ENCODE data around the gene RNF40. TPM values are rescaled to one million over a fixed set of nuclear protein-coding genes. Genes with fewer than 3 reads are reported as not detected.

The RNF40 gene
- total RNA-seq, 1 donor from 2014 or later: 50.6 TPM

- H3K9me3 ChIP-seq (ENCODE audit: control insufficient read depth in 3 of 3, low read length in 3 of 3): no peaks in the 10 kb centered on the region
- H3K27ac ChIP-seq (ENCODE audit: low read depth, low read length): no peak overlapping the region
- H3K4me3 ChIP-seq (ENCODE audit: low read length in 3 of 3): no peak overlapping the region
- H3K27me3 ChIP-seq (ENCODE audit: control insufficient read depth in 3 of 3, insufficient read depth in 3 of 3, low read length in 3 of 3): no peaks in the 10 kb centered on the region
- no peak overlapping the region for H3K9ac ChIP-seq (ENCODE audit: low read depth in 1 of 3, low read length in 3 of 3)
- H3K4me1 ChIP-seq (ENCODE audit: control insufficient read depth in 3 of 3, insufficient read depth in 3 of 3, low read length in 3 of 3): peaks cover 3% of the 10 kb centered on the region in 3 donors
- peaks cover 86 to 92% (median 89%) of the 10 kb centered on the region in 3 donors for H3K36me3 ChIP-seq (ENCODE audit: control insufficient read depth in 3 of 3, insufficient read depth in 3 of 3, low read length in 3 of 3)
Observed at GRCh38 chr16:30769379-30770089, 7.4 kb downstream of the RNF40 start.

GRCh38 chr16:30771726-30772125 lies 9.6 kb downstream of the RNF40 start:
- H3K4me1 ChIP-seq (ENCODE audit: control insufficient read depth in 3 of 3, insufficient read depth in 3 of 3, low read length in 3 of 3): peaks cover 16 to 24% (median 16%) of the 10 kb centered on the region in 3 donors
- no peaks in the 10 kb centered on the region for H3K9me3 ChIP-seq (ENCODE audit: control insufficient read depth in 3 of 3, low read length in 3 of 3)
- no peak overlapping the region for H3K4me3 ChIP-seq (ENCODE audit: low read length in 3 of 3)
- H3K27ac ChIP-seq (ENCODE audit: low read depth, low read length): no peak overlapping the region
- H3K36me3 ChIP-seq (ENCODE audit: control insufficient read depth in 3 of 3, insufficient read depth in 3 of 3, low read length in 3 of 3): peaks cover 65 to 70% (median 69%) of the 10 kb centered on the region in 3 donors
- H3K9ac ChIP-seq (ENCODE audit: low read depth in 1 of 3, low read length in 3 of 3): no peak overlapping the region
- no peaks in the 10 kb centered on the region for H3K27me3 ChIP-seq (ENCODE audit: control insufficient read depth in 3 of 3, insufficient read depth in 3 of 3, low read length in 3 of 3)

GRCh38 chr16:30773826-30774225 lies 11.7 kb downstream of the RNF40 start:
- peaks cover 47 to 50% (median 50%) of the 10 kb centered on the region in 3 donors for H3K36me3 ChIP-seq (ENCODE audit: control insufficient read depth in 3 of 3, insufficient read depth in 3 of 3, low read length in 3 of 3)
- no peaks in the 10 kb centered on the region for H3K9me3 ChIP-seq (ENCODE audit: control insufficient read depth in 3 of 3, low read length in 3 of 3)
- peaks cover 37 to 45% (median 37%) of the 10 kb centered on the region in 3 donors for H3K4me1 ChIP-seq (ENCODE audit: control insufficient read depth in 3 of 3, insufficient read depth in 3 of 3, low read length in 3 of 3)
- no peaks in the 10 kb centered on the region for H3K27me3 ChIP-seq (ENCODE audit: control insufficient read depth in 3 of 3, insufficient read depth in 3 of 3, low read length in 3 of 3)
- no peak overlapping the region for H3K9ac ChIP-seq (ENCODE audit: low read depth in 1 of 3, low read length in 3 of 3)
- H3K4me3 ChIP-seq (ENCODE audit: low read length in 3 of 3): no peak overlapping the region
- H3K27ac ChIP-seq (ENCODE audit: low read depth, low read length): no peak overlapping the region

GRCh38 chr16:30774367-30775130 lies 12.4 kb downstream of the RNF40 start:
- Histone ChIP-seq H3K36me3 (ENCODE audit: control insufficient read depth in 3 of 3, insufficient read depth in 3 of 3, low read length in 3 of 3) (peaks cover 43% of the 10 kb centered on the region in 3 donors), H3K4me1 (ENCODE audit: control insufficient read depth in 3 of 3, insufficient read depth in 3 of 3, low read length in 3 of 3) (peaks cover 41 to 52% (median 41%) of the 10 kb centered on the region in 3 donors), H3K27ac (ENCODE audit: low read depth, low read length) (peak overlapping the region; percentile 84), H3K4me3 (ENCODE audit: low read length in 3 of 3) (peak overlapping the region; percentile 79 to 95 (median 89)), H3K9ac (ENCODE audit: low read depth in 1 of 3, low read length in 3 of 3) (peak overlapping the region; percentile 74 to 94 (median 85)), H3K27me3 (ENCODE audit: control insufficient read depth in 3 of 3, insufficient read depth in 3 of 3, low read length in 3 of 3) (no peaks in the 10 kb centered on the region), H3K9me3 (ENCODE audit: control insufficient read depth in 3 of 3, low read length in 3 of 3) (no peaks in the 10 kb centered on the region)

- Histone ChIP-seq H3K9ac (ENCODE audit: low read depth in 1 of 3, low read length in 3 of 3) (peak overlapping the region; percentile 74 to 94 (median 85)), H3K27ac (ENCODE audit: low read depth, low read length) (peak overlapping the region; percentile 84)
Observed at GRCh38 chr16:30775131-30775391, 12.9 kb downstream of the RNF40 start.

GRCh38 chr16:30775392-30776188 lies 13.5 kb downstream of the RNF40 start:
- peaks cover 41 to 52% (median 41%) of the 10 kb centered on the region in 3 donors for H3K4me1 ChIP-seq (ENCODE audit: control insufficient read depth in 3 of 3, insufficient read depth in 3 of 3, low read length in 3 of 3)
- H3K4me3 ChIP-seq (ENCODE audit: low read length in 3 of 3): peak overlapping the region; percentile 79 to 95 (median 89)
- peak overlapping the region; percentile 84 to 94 (median 85) for H3K9ac ChIP-seq (ENCODE audit: low read depth in 1 of 3, low read length in 3 of 3)
- no peaks in the 10 kb centered on the region for H3K27me3 ChIP-seq (ENCODE audit: control insufficient read depth in 3 of 3, insufficient read depth in 3 of 3, low read length in 3 of 3)
- H3K9me3 ChIP-seq (ENCODE audit: control insufficient read depth in 3 of 3, low read length in 3 of 3): no peaks in the 10 kb centered on the region
- H3K27ac ChIP-seq (ENCODE audit: low read depth, low read length): peak overlapping the region; percentile 84
- peaks cover 32 to 40% (median 37%) of the 10 kb centered on the region in 3 donors for H3K36me3 ChIP-seq (ENCODE audit: control insufficient read depth in 3 of 3, insufficient read depth in 3 of 3, low read length in 3 of 3)

More at GRCh38 chr16:30775131-30775391, 12.9 kb downstream of the RNF40 start:
- H3K36me3 ChIP-seq (ENCODE audit: control insufficient read depth in 3 of 3, insufficient read depth in 3 of 3, low read length in 3 of 3): peaks cover 37 to 44% (median 41%) of the 10 kb centered on the region in 3 donors
- H3K27me3 ChIP-seq (ENCODE audit: control insufficient read depth in 3 of 3, insufficient read depth in 3 of 3, low read length in 3 of 3): no peaks in the 10 kb centered on the region
- peak overlapping the region; percentile 79 to 95 (median 89) for H3K4me3 ChIP-seq (ENCODE audit: low read length in 3 of 3)
- H3K4me1 ChIP-seq (ENCODE audit: control insufficient read depth in 3 of 3, insufficient read depth in 3 of 3, low read length in 3 of 3): peaks cover 41 to 52% (median 41%) of the 10 kb centered on the region in 3 donors
- no peaks in the 10 kb centered on the region for H3K9me3 ChIP-seq (ENCODE audit: control insufficient read depth in 3 of 3, low read length in 3 of 3)

- peaks cover 41 to 52% (median 41%) of the 10 kb centered on the region in 3 donors for H3K4me1 ChIP-seq (ENCODE audit: control insufficient read depth in 3 of 3, insufficient read depth in 3 of 3, low read length in 3 of 3)
- H3K27ac ChIP-seq (ENCODE audit: low read depth, low read length): peak overlapping the region; percentile 68
- peaks cover 21 to 34% (median 28%) of the 10 kb centered on the region in 3 donors for H3K36me3 ChIP-seq (ENCODE audit: control insufficient read depth in 3 of 3, insufficient read depth in 3 of 3, low read length in 3 of 3)
- no peaks in the 10 kb centered on the region for H3K9me3 ChIP-seq (ENCODE audit: control insufficient read depth in 3 of 3, low read length in 3 of 3)
- peak overlapping the region in 1 of 3 donors; percentile 45 for H3K4me3 ChIP-seq (ENCODE audit: low read length in 3 of 3)
- no peaks in the 10 kb centered on the region for H3K27me3 ChIP-seq (ENCODE audit: control insufficient read depth in 3 of 3, insufficient read depth in 3 of 3, low read length in 3 of 3)
- H3K9ac ChIP-seq (ENCODE audit: low read depth in 1 of 3, low read length in 3 of 3): peak overlapping the region; percentile 2 to 72 (median 69)
Observed at GRCh38 chr16:30777591-30778297, 15.6 kb downstream of the RNF40 start.

- Histone ChIP-seq H3K36me3 (ENCODE audit: control insufficient read depth in 3 of 3, insufficient read depth in 3 of 3, low read length in 3 of 3) (peaks cover 17 to 34% (median 27%) of the 10 kb centered on the region in 3 donors), H3K27ac (ENCODE audit: low read depth, low read length) (peak overlapping the region; percentile 68)
Observed at GRCh38 chr16:30778549-30779244, 16.6 kb downstream of the RNF40 start.

GRCh38 chr16:30779596-30779995 lies 17.5 kb downstream of the RNF40 start:
- no peak overlapping the region for H3K27ac ChIP-seq (ENCODE audit: low read depth, low read length)

More at GRCh38 chr16:30778549-30779244, 16.6 kb downstream of the RNF40 start:
- Histone ChIP-seq H3K9me3 (ENCODE audit: control insufficient read depth in 3 of 3, low read length in 3 of 3) (no peaks in the 10 kb centered on the region), H3K4me1 (ENCODE audit: control insufficient read depth in 3 of 3, insufficient read depth in 3 of 3, low read length in 3 of 3) (peaks cover 41 to 52% (median 41%) of the 10 kb centered on the region in 3 donors), H3K27me3 (ENCODE audit: control insufficient read depth in 3 of 3, insufficient read depth in 3 of 3, low read length in 3 of 3) (no peaks in the 10 kb centered on the region), H3K4me3 (ENCODE audit: low read length in 3 of 3) (peak overlapping the region in 1 of 3 donors; percentile 52), H3K9ac (ENCODE audit: low read depth in 1 of 3, low read length in 3 of 3) (peak overlapping the region in 2 of 3 donors; percentile 20 to 72)

More at GRCh38 chr16:30779596-30779995, 17.5 kb downstream of the RNF40 start:
- Histone ChIP-seq H3K36me3 (ENCODE audit: control insufficient read depth in 3 of 3, insufficient read depth in 3 of 3, low read length in 3 of 3) (peaks cover 14 to 31% (median 19%) of the 10 kb centered on the region in 3 donors), H3K9me3 (ENCODE audit: control insufficient read depth in 3 of 3, low read length in 3 of 3) (no peaks in the 10 kb centered on the region), H3K4me3 (ENCODE audit: low read length in 3 of 3) (no peak overlapping the region), H3K27me3 (ENCODE audit: control insufficient read depth in 3 of 3, insufficient read depth in 3 of 3, low read length in 3 of 3) (no peaks in the 10 kb centered on the region), H3K9ac (ENCODE audit: low read depth in 1 of 3, low read length in 3 of 3) (peak overlapping the region in 1 of 3 donors; percentile 72), H3K4me1 (ENCODE audit: control insufficient read depth in 3 of 3, insufficient read depth in 3 of 3, low read length in 3 of 3) (peaks cover 37 to 48% (median 39%) of the 10 kb centered on the region in 3 donors)
